ENCODE measurements around the gene CDH23.

Gene CDH23

GRCh38 chr10:71716426-71716825 is 319.7 kb downstream of the CDH23 start:
- no peak for DNase-seq
- TF ChIP-seq CTCF (IDR thresholded peaks at IDR 0.05), result no peak
- intact Hi-C loops (cut with DNase I; ENCODE audit: low total_unique reads), result loop anchor here (5.0 kb wide), 1 partner anchor 46 kb away; no protein-coding TSS in a partner anchor
- Histone ChIP-seq H3K4me1 (peaks cover 3 to 66% (median 56%) of the 10 kb centered on the region in 4 donors), H3K36me3 (no peaks in the 10 kb centered on the region), H3K4me3 (no peak overlapping the region), H3K27ac (no peak overlapping the region), H3K9me3 (no peaks in the 10 kb centered on the region), H3K27me3 (no peaks in the 10 kb centered on the region)

GRCh38 chr10:71717056-71717455 is 320.3 kb downstream of the CDH23 start:
- peak overlapping the region; percentile 53 to 61 for H3K27ac ChIP-seq

GRCh38 chr10:71717551-71717951 is 320.8 kb downstream of the CDH23 start:
- Histone ChIP-seq H3K27ac (peak overlapping the region; percentile 53 to 61), H3K27me3 (no peaks in the 10 kb centered on the region), H3K36me3 (no peaks in the 10 kb centered on the region), H3K4me3 (no peak overlapping the region), H3K4me1 (peaks cover 3 to 66% (median 55%) of the 10 kb centered on the region in 4 donors), H3K9me3 (no peaks in the 10 kb centered on the region)
- no peak for DNase-seq
- intact Hi-C loops (cut with DNase I; ENCODE audit: low total_unique reads), result loop anchor here (5.0 kb wide), 1 partner anchor 45 kb away; no protein-coding TSS in a partner anchor
- no peak for TF ChIP-seq CTCF (IDR thresholded peaks at IDR 0.05)

More at GRCh38 chr10:71717056-71717455, 320.3 kb downstream of the CDH23 start:
- peaks cover 3 to 66% (median 56%) of the 10 kb centered on the region in 4 donors for H3K4me1 ChIP-seq
- H3K27me3 ChIP-seq, result no peaks in the 10 kb centered on the region
- H3K9me3 ChIP-seq, result no peaks in the 10 kb centered on the region
- H3K4me3 ChIP-seq, result no peak overlapping the region
- no peaks in the 10 kb centered on the region for H3K36me3 ChIP-seq
- TF ChIP-seq CTCF (IDR thresholded peaks at IDR 0.05), result no peak
- intact Hi-C loops (cut with DNase I; ENCODE audit: low total_unique reads), result loop anchor here (5.0 kb wide), 1 partner anchor 45 kb away; no protein-coding TSS in a partner anchor
- DNase-seq, result no peak

GRCh38 chr10:71718165-71718698 is 321.5 kb downstream of the CDH23 start:
- intact Hi-C loops (cut with DNase I; ENCODE audit: low total_unique reads), result loop anchor here (5.0 kb wide), 1 partner anchor 44 kb away; no protein-coding TSS in a partner anchor
- Histone ChIP-seq H3K4me3 (no peak overlapping the region), H3K9me3 (no peaks in the 10 kb centered on the region), H3K27ac (peak overlapping the region; percentile 53 to 61), H3K4me1 (peaks cover 3 to 59% (median 48%) of the 10 kb centered on the region in 4 donors), H3K36me3 (no peaks in the 10 kb centered on the region), H3K27me3 (no peaks in the 10 kb centered on the region)
- no peak for DNase-seq
- TF ChIP-seq CTCF (IDR thresholded peaks at IDR 0.05), result no peak

GRCh38 chr10:71719042-71719441 is 322.3 kb downstream of the CDH23 start:
- Histone ChIP-seq H3K4me1 (peaks cover 3 to 51% (median 40%) of the 10 kb centered on the region in 4 donors), H3K27me3 (no peaks in the 10 kb centered on the region), H3K4me3 (no peak overlapping the region), H3K9me3 (no peaks in the 10 kb centered on the region), H3K27ac (peak overlapping the region; percentile 53 to 61), H3K36me3 (no peaks in the 10 kb centered on the region)
- DNase-seq, result peak; percentile 85 to 90
- intact Hi-C loops (cut with DNase I; ENCODE audit: low total_unique reads), result loop anchor here (5.0 kb wide), 1 partner anchor 43 kb away; no protein-coding TSS in a partner anchor
- no peak for TF ChIP-seq CTCF (IDR thresholded peaks at IDR 0.05)
